ENCODE measurements around the gene MC5R. TPM values are rescaled to one million over a fixed set of nuclear protein-coding genes. Genes with fewer than 3 reads are reported as not detected.
"Not testable (repeated sequence)": the region's sequence is repeated elsewhere in the genome, so short reads cannot be mapped to it uniquely, and the experiment has no call there.

The MC5R gene
- total RNA-seq, 2 donors from 2014 or later = not detected

GRCh38 chr18:13836559-13836958 is 12.6 kb downstream of the MC5R start:
- H3K9ac ChIP-seq (ENCODE audit: low read depth in 2 of 2, low read length in 2 of 2) = no peak overlapping the region
- H3K4me1 ChIP-seq = no peaks in the 10 kb centered on the region
- no peak for DNase-seq
- intact Hi-C loops (cut with DNase I) = no loop called here
- no peaks in the 10 kb centered on the region for H3K27me3 ChIP-seq
- TF ChIP-seq CTCF (IDR thresholded peaks at IDR 0.05) = no peak
- no peak overlapping the region for H3K4me3 ChIP-seq
- H3K27ac ChIP-seq = no peak overlapping the region
- no peaks in the 10 kb centered on the region for H3K9me3 ChIP-seq
- H3K36me3 ChIP-seq = no peaks in the 10 kb centered on the region

GRCh38 chr18:13849791-13850190 is 25.8 kb downstream of the MC5R start:
- DNase-seq = no peak
- no peaks in the 10 kb centered on the region for H3K9me3 ChIP-seq
- no peak overlapping the region for H3K9ac ChIP-seq (ENCODE audit: low read depth in 2 of 2, low read length in 2 of 2)
- intact Hi-C loops (cut with DNase I) = no loop called here
- no peak overlapping the region for H3K27ac ChIP-seq
- no peak overlapping the region for H3K4me3 ChIP-seq
- TF ChIP-seq CTCF (IDR thresholded peaks at IDR 0.05) = no peak
- no peaks in the 10 kb centered on the region for H3K27me3 ChIP-seq
- H3K36me3 ChIP-seq = no peaks in the 10 kb centered on the region
- H3K4me1 ChIP-seq = no peaks in the 10 kb centered on the region

GRCh38 chr18:13862898-13863297 is 38.9 kb downstream of the MC5R start:
- H3K9ac ChIP-seq (ENCODE audit: low read depth in 2 of 2, low read length in 2 of 2); H3K4me1 ChIP-seq; H3K27me3 ChIP-seq; H3K9me3 ChIP-seq; H3K27ac ChIP-seq; H3K36me3 ChIP-seq; intact Hi-C loops (cut with DNase I); H3K4me3 ChIP-seq: not testable (repeated sequence)
- DNase-seq = peak; percentile 62

GRCh38 chr18:13868501-13869271 is 44.7 kb downstream of the MC5R start:
- no peak for TF ChIP-seq CTCF (IDR thresholded peaks at IDR 0.05)
- Histone ChIP-seq H3K27ac (no peak overlapping the region), H3K27me3 (peaks cover 5% of the 10 kb centered on the region), H3K9ac (ENCODE audit: low read depth in 2 of 2, low read length in 2 of 2) (no peak overlapping the region), H3K9me3 (no peaks in the 10 kb centered on the region), H3K4me1 (no peaks in the 10 kb centered on the region), H3K4me3 (no peak overlapping the region), H3K36me3 (no peaks in the 10 kb centered on the region)
- intact Hi-C loops (cut with DNase I) = no loop called here
- no peak for DNase-seq

- no peak overlapping the region for H3K9ac ChIP-seq (ENCODE audit: low read depth in 2 of 2, low read length in 2 of 2)
- no peak overlapping the region for H3K27ac ChIP-seq
- no peaks in the 10 kb centered on the region for H3K9me3 ChIP-seq
- H3K4me3 ChIP-seq = no peak overlapping the region
- H3K36me3 ChIP-seq = no peaks in the 10 kb centered on the region
- no peak for DNase-seq
- no peaks in the 10 kb centered on the region for H3K4me1 ChIP-seq
- TF ChIP-seq CTCF (IDR thresholded peaks at IDR 0.05) = no peak
- H3K27me3 ChIP-seq = peaks cover 5% of the 10 kb centered on the region
- intact Hi-C loops (cut with DNase I) = no loop called here
These were observed 47.8 kb downstream of the MC5R start for GRCh38 chr18:13871701-13872100.

- Histone ChIP-seq H3K27me3 (peaks cover 5% of the 10 kb centered on the region), H3K4me3 (no peak overlapping the region), H3K4me1 (no peaks in the 10 kb centered on the region), H3K9ac (ENCODE audit: low read depth in 2 of 2, low read length in 2 of 2) (no peak overlapping the region), H3K9me3 (no peaks in the 10 kb centered on the region), H3K27ac (no peak overlapping the region), H3K36me3 (no peaks in the 10 kb centered on the region)
- DNase-seq = no peak
- no peak for TF ChIP-seq CTCF (IDR thresholded peaks at IDR 0.05)
- intact Hi-C loops (cut with DNase I) = no loop called here
These were observed 48.4 kb downstream of the MC5R start for GRCh38 chr18:13872373-13872772.
